PC-9 (cell line): ENCODE measurements around the gene SCYGR8. TPM values are rescaled to one million over a fixed set of nuclear protein-coding genes. Genes with fewer than 3 reads are reported as not detected.

Experiments used
- BruUV-seq: library from RNA; stranded (reverse); fragments of 400-500 nt; replicated peaks from 2 replicates; lab custom pipeline; 2021; lab: Mats Ljungman, UMichigan
- CTCF ChIA-PET: fragments of 300-600 bp; sonication (Branson Sonifier 250); formaldehyde crosslinking; loops from one replicate; lab custom pipeline; 2022; ENCODE audit warnings: antibody characterized with exemption; lab: Charles Lee
- POLR2A ChIA-PET: fragments of 300-600 bp; sonication (Branson Sonifier 250); formaldehyde crosslinking; loops from one replicate; lab custom pipeline; 2022; ENCODE audit warnings: antibody characterized with exemption; ENCODE audit not compliant: unreplicated experiment; lab: Charles Lee
- DNase-seq, 2 experiments: peaks; one replicate each; pipeline versions ENCODE4 v3.0.0 to v3.0.0-alpha.2; 2015 to 2022; ENCODE audit warnings: mixed read lengths in 1 of 2
- H2AFZ ChIP-seq: fragments of 200-600 bp; sonication (generic); 2 replicates; pipeline ENCODE4 v1.8.1; 2017; ENCODE audit warnings: antibody characterized with exemption
- H3F3A ChIP-seq: fragments of 200-600 bp; sonication (generic); 2 replicates; pipeline ENCODE4 v1.8.1; 2017; ENCODE audit warnings: antibody characterized with exemption, mild to moderate bottlenecking, low read depth; ENCODE audit not compliant: insufficient read depth
- H3K27ac ChIP-seq: fragments of 200-600 bp; sonication (generic); 2 replicates; pipeline ENCODE4 v1.6.1; 2016; ENCODE audit warnings: mixed run types
- H3K27me3 ChIP-seq: fragments of 200-600 bp; sonication (generic); 2 replicates; pipeline ENCODE4 v1.6.1; 2016; ENCODE audit warnings: low read depth, mixed run types; ENCODE audit not compliant: insufficient read depth
- H3K36me3 ChIP-seq: fragments of 200-600 bp; sonication (generic); 2 replicates; pipeline ENCODE4 v1.6.1; 2016; ENCODE audit warnings: low read depth, mixed run types
- H3K4me1 ChIP-seq: fragments of 200-600 bp; sonication (generic); replicated peaks from 2 replicates; pipeline ENCODE4 v1.6.1; 2016; ENCODE audit warnings: mixed run types; ENCODE audit not compliant: insufficient read depth
- H3K4me2 ChIP-seq: fragments of 200-600 bp; sonication (generic); 2 replicates; pipeline ENCODE4 v1.6.1; 2017; ENCODE audit warnings: mixed run types
- H3K4me3 ChIP-seq: fragments of 200-600 bp; sonication (generic); 2 replicates; pipeline ENCODE4 v1.6.1; 2016; ENCODE audit warnings: mixed run types
- H3K79me2 ChIP-seq: fragments of 200-600 bp; sonication (generic); 2 replicates; pipeline ENCODE4 v1.6.1; 2017; ENCODE audit warnings: low read depth, mixed run types
- H3K9me2 ChIP-seq: fragments of 200-600 bp; sonication (generic); 2 replicates; pipeline ENCODE4 v1.8.1; 2017; ENCODE audit warnings: mild to moderate bottlenecking; ENCODE audit not compliant: insufficient read depth
- H3K9me3 ChIP-seq: fragments of 200-600 bp; sonication (generic); 2 replicates; pipeline ENCODE4 v1.8.1; 2016; ENCODE audit warnings: low read depth; ENCODE audit not compliant: insufficient read depth
- H4K20me1 ChIP-seq: fragments of 200-600 bp; sonication (generic); 2 replicates; pipeline ENCODE4 v1.8.1; 2017; ENCODE audit not compliant: insufficient read depth
- CTCF ChIP-seq: fragments of 200-600 bp; sonication (generic); conservative IDR thresholded peaks from 2 replicates; pipeline ENCODE4 v1.6.1; 2017; ENCODE audit warnings: mixed run types, antibody characterized with exemption, mild to moderate bottlenecking, moderate library complexity
- EZH2 ChIP-seq: fragments of 200-600 bp; sonication (generic); IDR thresholded peaks from 2 replicates; pipeline ENCODE4 v1.8.0; 2017; ENCODE audit warnings: antibody characterized with exemption, low read depth
- intact Hi-C: fragments of 100-400 bp; cut with micrococcal nuclease; formaldehyde crosslinking; loops from one replicate; pipeline ENCODE4 v1.10.0; 2022; ENCODE audit not compliant: unreplicated experiment
- total RNA-seq: library from RNA; stranded (reverse); gene quantifications from 2 replicates; pipeline ENCODE4 v1.2.3, GENCODE V29; 2021

SCYGR8 gene
- total RNA-seq, 1 experiment from 2014 or later: not detected

- H3K27ac ChIP-seq: no peak overlapping the region
- H3K9me2 ChIP-seq: no peaks in the 10 kb centered on the region
- no peaks in the 10 kb centered on the region for H4K20me1 ChIP-seq
- H3K4me3 ChIP-seq: no peak overlapping the region
- H3K4me2 ChIP-seq: no peak overlapping the region
- no peaks in the 10 kb centered on the region for H3K27me3 ChIP-seq
- no peaks in the 10 kb centered on the region for H3K9me3 ChIP-seq
- DNase-seq: no peak
- peaks cover 12% of the 10 kb centered on the region for H3K4me1 ChIP-seq
- no peaks in the 10 kb centered on the region for H3K36me3 ChIP-seq
- POLR2A ChIA-PET: no interaction called here
- TF ChIP-seq EZH2 (no peak), CTCF (no peak)
- intact Hi-C loops: loop anchor here (2.0 to 10.0 kb wide), 4 partner anchors 65 to 529 kb away; no protein-coding TSS in a partner anchor
- CTCF ChIA-PET: no interaction called here
- no peaks in the 10 kb centered on the region for H3K79me2 ChIP-seq
- no peaks in the 10 kb centered on the region; the same call in 1 of the 2 replicates for H3F3A ChIP-seq
- no TSS peak for BruUV-seq
- no peak overlapping the region for H2AFZ ChIP-seq
These were observed 22.1 kb downstream of the SCYGR8 start for GRCh38 chr2:227767830-227768229.

DNA sequence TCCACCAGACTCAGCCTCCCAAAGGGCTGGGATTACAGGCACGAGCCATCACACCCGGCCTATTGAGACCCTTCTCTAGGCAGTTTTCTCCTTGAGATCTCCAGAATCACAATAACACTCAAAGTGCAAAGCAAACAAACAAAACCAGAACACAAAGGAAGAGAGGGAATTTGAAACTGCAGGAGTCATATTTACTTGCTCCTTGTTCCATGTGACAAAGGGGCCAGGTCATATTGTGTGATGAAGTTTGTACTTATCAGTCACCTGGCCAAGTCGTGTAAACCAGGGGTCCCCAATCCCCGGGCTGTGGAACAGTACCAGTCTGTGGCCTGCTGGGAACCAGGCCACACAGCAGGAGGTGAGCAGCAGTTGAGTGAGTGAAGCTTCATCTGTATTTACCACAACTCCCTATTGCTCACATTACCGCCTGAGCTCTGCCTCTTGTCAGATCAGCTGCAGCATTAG, 26.5 kb downstream of the SCYGR8 start:
- Histone ChIP-seq H3K79me2 (no peaks in the 10 kb centered on the region), H3K4me1 (no peaks in the 10 kb centered on the region), H3K36me3 (no peaks in the 10 kb centered on the region), H4K20me1 (no peaks in the 10 kb centered on the region), H3K9me2 (no peaks in the 10 kb centered on the region), H3F3A (no peaks in the 10 kb centered on the region), H3K27me3 (no peaks in the 10 kb centered on the region), H3K4me3 (no peak overlapping the region), H2AFZ (no peak overlapping the region), H3K9me3 (no peaks in the 10 kb centered on the region), H3K27ac (no peak overlapping the region), H3K4me2 (no peak overlapping the region)
- no TSS peak for BruUV-seq
- DNase-seq: no peak
- intact Hi-C loops: no loop called here
- ChIA-PET CTCF (no interaction called here), POLR2A (no interaction called here)
- TF ChIP-seq CTCF (no peak), EZH2 (no peak)

DNA sequence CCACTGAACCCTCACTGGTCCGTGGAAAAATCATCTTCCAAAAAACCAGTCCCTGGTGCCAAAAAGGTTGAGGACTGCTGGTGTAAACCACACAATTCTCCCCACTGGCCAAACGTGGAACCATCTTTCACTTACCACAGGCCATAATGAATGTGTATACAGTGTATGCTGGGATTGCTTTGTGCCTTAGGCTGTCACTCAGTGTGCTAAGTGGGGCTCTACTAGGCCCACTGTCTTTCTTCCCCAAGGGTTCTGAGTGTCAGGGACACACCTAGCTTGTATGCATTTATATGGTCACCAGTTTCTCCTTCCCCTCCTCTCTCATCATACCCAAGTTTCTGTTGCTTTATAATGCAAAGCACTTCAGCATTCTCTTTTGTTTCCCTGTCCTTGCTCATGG, 27.2 kb downstream of the SCYGR8 start:
- Histone ChIP-seq H3K27me3 (no peaks in the 10 kb centered on the region), H3K9me2 (no peaks in the 10 kb centered on the region), H2AFZ (no peak overlapping the region), H3K9me3 (no peaks in the 10 kb centered on the region), H3K4me1 (no peaks in the 10 kb centered on the region), H3K4me3 (no peak overlapping the region), H3K36me3 (no peaks in the 10 kb centered on the region), H3K79me2 (no peaks in the 10 kb centered on the region), H3F3A (no peaks in the 10 kb centered on the region), H4K20me1 (no peaks in the 10 kb centered on the region), H3K27ac (no peak overlapping the region), H3K4me2 (no peak overlapping the region)
- TF ChIP-seq EZH2 (no peak), CTCF (no peak)
- no peak for DNase-seq
- intact Hi-C loops: no loop called here
- ChIA-PET POLR2A (no interaction called here), CTCF (no interaction called here)
- BruUV-seq: no TSS peak
